Activated naive CD4-positive, alpha-beta T cell treated with anti-CD3 and anti-CD28 coated beads for 36 hours (primary cell): Measurements from ENCODE around the gene PLEKHA6. TPM values are rescaled to one million over a fixed set of nuclear protein-coding genes. Genes with fewer than 3 reads are reported as not detected.
"Not testable (repeated sequence)": the region's sequence is repeated elsewhere in the genome, so short reads cannot be mapped to it uniquely, and the experiment has no call there.

Experiments
- CTCF ChIA-PET: fragments of 350-600 bp; sonication (Branson Sonifier 250); formaldehyde crosslinking; loops from one replicate; lab custom pipeline; 2021; ENCODE audit warnings: antibody characterized with exemption; lab: Charles Lee
- DNase-seq: peaks from one replicate; pipeline ENCODE4 v3.0.0-alpha.2; 2020
- H3K27ac Mint-ChIP-seq: one replicate; pipeline ENCODE4 v1.8.0; 2021; ENCODE audit warnings: mild to moderate bottlenecking, mixed read lengths
- H3K27me3 Mint-ChIP-seq: one replicate; pipeline ENCODE4 v1.8.0; 2021; ENCODE audit warnings: low read depth, mixed read lengths
- H3K36me3 Mint-ChIP-seq: one replicate; pipeline ENCODE4 v1.8.0; 2021; ENCODE audit warnings: low read depth, mixed read lengths
- H3K4me1 Mint-ChIP-seq: one replicate; pipeline ENCODE4 v1.8.0; 2021; ENCODE audit warnings: low read depth, mixed read lengths
- H3K4me3 Mint-ChIP-seq: one replicate; pipeline ENCODE4 v1.8.0; 2021; ENCODE audit warnings: mild to moderate bottlenecking, moderate library complexity, mixed read lengths
- H3K9me3 Mint-ChIP-seq: one replicate; pipeline ENCODE4 v1.8.0; 2021; ENCODE audit warnings: mixed read lengths
- intact Hi-C: fragments of 100-400 bp; cut with micrococcal nuclease; formaldehyde crosslinking; loops from one replicate; pipeline ENCODE4 v1.15.1; 2023
- total RNA-seq, 2 experiments: library from RNA; stranded (reverse); gene quantifications; one replicate each; pipeline ENCODE4 v1.2.3, GENCODE V29; 2021

PLEKHA6 gene
- total RNA-seq, 2 experiments from 2014 or later = 0.17 to 0.52 TPM

- no peak for DNase-seq
- intact Hi-C loops = no loop called here
- Mint-ChIP-seq H3K4me1 (no peaks in the 10 kb centered on the region), H3K36me3 (no peaks in the 10 kb centered on the region), H3K27me3 (no peaks in the 10 kb centered on the region), H3K27ac (no peak overlapping the region), H3K4me3 (no peak overlapping the region), H3K9me3 (no peaks in the 10 kb centered on the region)
- CTCF ChIA-PET = interaction anchor here (0.8 kb wide), 1 partner anchor 59 kb away, joined by 4 read pairs; no protein-coding TSS in a partner anchor
Measured at GRCh38 chr1:204338997-204339396, 20.7 kb downstream of the PLEKHA6 start.

GRCh38 chr1:204338360-204338759 is 21.4 kb downstream of the PLEKHA6 start:
- H3K27me3 Mint-ChIP-seq = no peaks in the 10 kb centered on the region
- no peak overlapping the region for H3K27ac Mint-ChIP-seq
- H3K4me1 Mint-ChIP-seq = no peaks in the 10 kb centered on the region
- DNase-seq = no peak
- intact Hi-C loops = no loop called here
- H3K36me3 Mint-ChIP-seq = no peaks in the 10 kb centered on the region
- no peaks in the 10 kb centered on the region for H3K9me3 Mint-ChIP-seq
- no peak overlapping the region for H3K4me3 Mint-ChIP-seq
- CTCF ChIA-PET = no interaction called here

GRCh38 chr1:204337583-204337982 is 22.1 kb downstream of the PLEKHA6 start:
- Mint-ChIP-seq H3K9me3 (no peaks in the 10 kb centered on the region), H3K36me3 (no peaks in the 10 kb centered on the region), H3K27me3 (no peaks in the 10 kb centered on the region), H3K4me1 (no peaks in the 10 kb centered on the region), H3K4me3 (no peak overlapping the region), H3K27ac (no peak overlapping the region)
- CTCF ChIA-PET = interaction anchor here (0.6 kb wide), 1 partner anchor 65 kb away, joined by 3 read pairs; no protein-coding TSS in a partner anchor
- intact Hi-C loops = no loop called here
- DNase-seq = no peak

DNA sequence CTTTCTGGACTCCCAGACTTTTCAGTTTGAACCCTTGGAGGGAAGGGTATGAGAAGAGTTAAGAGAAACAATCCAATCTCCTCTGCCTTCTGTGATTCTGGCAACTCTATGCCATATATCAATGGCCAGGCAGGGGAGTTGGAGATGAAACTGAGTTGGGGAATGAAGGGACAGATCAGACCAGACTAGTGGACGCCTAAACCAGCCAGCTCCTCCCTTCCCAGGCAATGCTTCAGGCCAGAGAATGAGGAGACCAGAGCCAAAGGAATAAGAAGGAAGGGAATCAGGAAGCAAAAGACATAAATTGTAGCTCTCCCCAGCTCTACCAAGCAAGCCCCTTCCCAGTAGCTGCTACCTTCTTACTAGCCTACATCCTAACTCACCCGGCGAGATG is 22.7 kb downstream of the PLEKHA6 start:
- CTCF ChIA-PET = interaction anchor here (0.6 kb wide), 1 partner anchor 65 kb away, joined by 3 read pairs; no protein-coding TSS in a partner anchor
- Mint-ChIP-seq H3K4me1 (no peaks in the 10 kb centered on the region), H3K4me3 (no peak overlapping the region)

DNA sequence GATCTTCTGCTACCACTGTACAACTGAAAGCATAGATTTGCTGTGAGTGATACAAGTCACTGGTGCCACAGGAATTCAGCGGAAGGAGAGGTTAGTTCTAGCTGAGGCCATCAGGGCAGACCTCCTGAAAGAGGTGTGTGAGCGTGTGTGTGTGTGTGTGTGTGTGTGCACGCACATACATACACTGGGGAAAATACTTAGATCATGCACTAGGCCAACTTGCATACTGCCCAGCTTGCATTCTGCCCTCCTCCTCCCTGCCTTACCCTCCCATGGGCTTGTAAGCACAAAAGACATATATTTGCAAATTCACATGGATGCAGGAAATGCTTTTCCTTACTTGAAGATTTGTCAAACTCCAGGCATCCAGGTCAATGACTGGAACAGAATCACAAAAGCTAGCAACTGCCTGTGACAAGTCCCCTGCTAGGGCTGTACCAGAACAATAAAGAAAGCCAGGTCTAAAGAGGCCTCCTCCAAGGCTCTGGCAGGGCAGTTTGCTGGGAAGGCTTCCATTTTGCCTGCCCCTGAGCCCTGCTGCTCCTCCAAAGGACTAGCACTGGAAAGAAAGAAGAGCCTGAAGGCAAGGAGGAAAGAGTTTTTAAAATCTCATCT is 23.2 kb downstream of the PLEKHA6 start:
- Mint-ChIP-seq H3K9me3 (no peaks in the 10 kb centered on the region), H3K4me3 (no peak overlapping the region), H3K36me3 (no peaks in the 10 kb centered on the region), H3K27me3 (no peaks in the 10 kb centered on the region), H3K27ac (no peak overlapping the region), H3K4me1 (no peaks in the 10 kb centered on the region)
- CTCF ChIA-PET = no interaction called here
- intact Hi-C loops = no loop called here
- DNase-seq = no peak

More for the DNA sequence above, 22.7 kb downstream of the PLEKHA6 start:
- Mint-ChIP-seq H3K27ac (no peak overlapping the region), H3K36me3 (no peaks in the 10 kb centered on the region), H3K9me3 (no peaks in the 10 kb centered on the region), H3K27me3 (no peaks in the 10 kb centered on the region)
- intact Hi-C loops = no loop called here
- DNase-seq = no peak

GRCh38 chr1:204335533-204335932 is 24.2 kb downstream of the PLEKHA6 start:
- CTCF ChIA-PET = no interaction called here
- H3K27me3 Mint-ChIP-seq = no peaks in the 10 kb centered on the region
- H3K27ac Mint-ChIP-seq = no peak overlapping the region
- no peak for DNase-seq
- intact Hi-C loops = no loop called here
- H3K9me3 Mint-ChIP-seq = no peaks in the 10 kb centered on the region
- H3K4me3 Mint-ChIP-seq = no peak overlapping the region
- H3K4me1 Mint-ChIP-seq = no peaks in the 10 kb centered on the region
- no peaks in the 10 kb centered on the region for H3K36me3 Mint-ChIP-seq

- Mint-ChIP-seq H3K27me3 (no peaks in the 10 kb centered on the region), H3K4me1 (no peaks in the 10 kb centered on the region), H3K27ac (no peak overlapping the region), H3K36me3 (no peaks in the 10 kb centered on the region), H3K4me3 (no peak overlapping the region), H3K9me3 (no peaks in the 10 kb centered on the region)
- DNase-seq = no peak
- CTCF ChIA-PET = no interaction called here
- intact Hi-C loops = no loop called here
Measured at GRCh38 chr1:204335085-204335484, 24.6 kb downstream of the PLEKHA6 start.

DNA sequence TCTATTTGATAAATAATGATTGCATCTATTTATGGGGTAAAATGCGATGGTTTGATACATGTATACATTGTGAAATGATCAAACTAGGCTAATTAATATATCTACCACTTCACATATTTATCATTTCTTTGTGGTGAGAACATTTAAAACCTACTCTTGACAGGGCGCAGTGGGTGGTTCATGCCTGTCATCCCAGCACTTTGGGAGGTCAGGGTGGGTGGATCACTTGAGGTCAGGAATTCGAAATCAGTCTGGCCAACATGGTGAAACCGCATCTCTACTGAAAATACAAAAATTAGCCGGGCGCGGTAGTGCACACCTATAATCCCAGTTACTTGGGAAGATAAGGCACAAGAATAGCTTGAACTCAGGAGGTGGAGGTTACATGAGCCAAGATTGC is 25.3 kb downstream of the PLEKHA6 start:
- Mint-ChIP-seq H3K4me3 (no peak overlapping the region), H3K36me3 (no peaks in the 10 kb centered on the region), H3K9me3 (no peaks in the 10 kb centered on the region), H3K4me1 (no peaks in the 10 kb centered on the region), H3K27me3 (no peaks in the 10 kb centered on the region), H3K27ac (no peak overlapping the region)
- intact Hi-C loops = no loop called here
- DNase-seq = no peak
- CTCF ChIA-PET = no interaction called here

GRCh38 chr1:204333427-204333826 is 26.3 kb downstream of the PLEKHA6 start:
- Mint-ChIP-seq H3K36me3 (no peaks in the 10 kb centered on the region), H3K4me1 (no peaks in the 10 kb centered on the region), H3K4me3 (no peak overlapping the region), H3K27me3 (no peaks in the 10 kb centered on the region), H3K27ac (no peak overlapping the region), H3K9me3 (no peaks in the 10 kb centered on the region)
- no peak for DNase-seq
- intact Hi-C loops = no loop called here
- CTCF ChIA-PET = interaction anchor here (0.8 to 1.9 kb wide), 2 partner anchors 74 to 114 kb away, joined by 3 to 4 read pairs; no protein-coding TSS in a partner anchor

GRCh38 chr1:204331847-204332487 is 27.8 kb downstream of the PLEKHA6 start:
- Mint-ChIP-seq H3K27ac (no peak overlapping the region), H3K27me3 (no peaks in the 10 kb centered on the region), H3K9me3 (no peaks in the 10 kb centered on the region), H3K4me1 (no peaks in the 10 kb centered on the region), H3K36me3 (no peaks in the 10 kb centered on the region), H3K4me3 (no peak overlapping the region)
- no peak for DNase-seq
- CTCF ChIA-PET = interaction anchor here (0.9 to 1.9 kb wide), 2 partner anchors 9 to 73 kb away, joined by 3 to 4 read pairs; no protein-coding TSS in a partner anchor
- intact Hi-C loops = no loop called here

DNA sequence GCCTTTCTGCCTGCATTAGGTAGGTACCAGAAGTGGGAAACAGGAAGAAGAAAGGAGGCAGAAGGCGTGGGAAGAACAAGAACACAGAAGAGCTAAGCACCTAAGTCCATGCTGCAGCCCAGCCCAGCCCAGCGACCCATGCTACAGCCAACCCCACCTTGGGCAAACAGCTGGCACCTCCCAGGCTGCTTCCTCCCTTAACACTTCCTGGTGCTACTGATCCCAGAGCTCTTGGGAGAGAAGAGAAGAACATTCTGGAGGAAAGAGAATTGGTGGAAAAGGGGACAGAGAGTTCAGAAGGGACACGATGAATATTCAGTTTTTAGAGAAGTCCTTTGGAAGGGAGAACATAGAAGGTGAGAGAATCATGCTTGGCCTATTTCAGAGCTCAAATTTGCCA is 28.5 kb downstream of the PLEKHA6 start:
- intact Hi-C loops = no loop called here
- no peak for DNase-seq
- Mint-ChIP-seq H3K27me3 (no peaks in the 10 kb centered on the region), H3K36me3 (no peaks in the 10 kb centered on the region), H3K27ac (no peak overlapping the region), H3K4me3 (no peak overlapping the region), H3K9me3 (no peaks in the 10 kb centered on the region), H3K4me1 (no peaks in the 10 kb centered on the region)
- CTCF ChIA-PET = interaction anchor here (0.7 to 0.9 kb wide), 2 partner anchors 10 to 20 kb away, joined by 3 read pairs; no protein-coding TSS in a partner anchor

GRCh38 chr1:204327870-204328269 is 31.9 kb downstream of the PLEKHA6 start:
- H3K9me3 Mint-ChIP-seq, H3K27ac Mint-ChIP-seq, H3K36me3 Mint-ChIP-seq, H3K4me3 Mint-ChIP-seq, DNase-seq, CTCF ChIA-PET, intact Hi-C loops, H3K27me3 Mint-ChIP-seq: not testable (repeated sequence)
- H3K4me1 Mint-ChIP-seq = peaks cover 17% of the 10 kb centered on the region

GRCh38 chr1:204327359-204327758 is 32.4 kb downstream of the PLEKHA6 start:
- H3K4me3 Mint-ChIP-seq = no peak overlapping the region
- H3K27ac Mint-ChIP-seq = no peak overlapping the region
- DNase-seq = no peak
- no peaks in the 10 kb centered on the region for H3K27me3 Mint-ChIP-seq
- H3K9me3 Mint-ChIP-seq = no peaks in the 10 kb centered on the region
- CTCF ChIA-PET = interaction anchor here (1.3 kb wide), 1 partner anchor 164 kb away, joined by 4 read pairs; no protein-coding TSS in a partner anchor
- H3K4me1 Mint-ChIP-seq = peaks cover 18% of the 10 kb centered on the region
- no peaks in the 10 kb centered on the region for H3K36me3 Mint-ChIP-seq
- intact Hi-C loops = no loop called here
